ENCODE data around the gene MYO5C.

Gene MYO5C

DNA sequence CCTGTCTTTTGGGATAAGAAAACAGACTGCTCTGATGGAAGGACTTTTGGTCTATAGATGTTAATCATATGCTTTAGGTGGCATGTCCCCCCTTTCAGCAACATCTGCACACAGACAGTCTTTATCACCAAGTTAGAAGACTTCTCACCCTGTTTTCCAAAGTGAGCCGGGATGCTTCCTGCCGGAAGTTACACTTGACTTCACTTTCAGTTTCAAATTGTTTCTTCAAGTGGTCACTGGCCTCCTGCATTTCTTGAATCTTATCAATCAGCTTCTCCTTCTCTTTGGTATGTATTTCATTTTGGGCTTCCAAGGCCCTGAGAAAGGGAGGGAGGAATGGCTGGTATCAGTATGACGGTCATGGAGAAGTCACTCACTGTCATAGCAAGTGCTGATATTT, 77.2 kb downstream of the MYO5C start:
- Mint-ChIP-seq H3K27me3 (no peaks in the 10 kb centered on the region), H3K27ac (peak overlapping the region in 1 of 2 donors; percentile 52), H3K4me1 (ENCODE audit: low read depth in 2 of 2) (peaks cover 14 to 25% of the 10 kb centered on the region in 2 donors), H3K9me3 (no peaks in the 10 kb centered on the region), H3K36me3 (ENCODE audit: insufficient read depth) (no peaks in the 10 kb centered on the region), H3K4me3 (no peak overlapping the region)
- ATAC-seq (replicated peaks): no peak
- no peak for DNase-seq

GRCh38 chr15:52217186-52217585, 78.4 kb downstream of the MYO5C start:
- ATAC-seq (replicated peaks) (no peak), DNase-seq (no peak)
- Mint-ChIP-seq H3K27ac (no peak overlapping the region), H3K9me3 (no peaks in the 10 kb centered on the region), H3K36me3 (ENCODE audit: insufficient read depth) (no peaks in the 10 kb centered on the region), H3K4me1 (ENCODE audit: low read depth in 2 of 2) (peaks cover 10 to 19% of the 10 kb centered on the region in 2 donors), H3K4me3 (no peak overlapping the region), H3K27me3 (no peaks in the 10 kb centered on the region)

DNA sequence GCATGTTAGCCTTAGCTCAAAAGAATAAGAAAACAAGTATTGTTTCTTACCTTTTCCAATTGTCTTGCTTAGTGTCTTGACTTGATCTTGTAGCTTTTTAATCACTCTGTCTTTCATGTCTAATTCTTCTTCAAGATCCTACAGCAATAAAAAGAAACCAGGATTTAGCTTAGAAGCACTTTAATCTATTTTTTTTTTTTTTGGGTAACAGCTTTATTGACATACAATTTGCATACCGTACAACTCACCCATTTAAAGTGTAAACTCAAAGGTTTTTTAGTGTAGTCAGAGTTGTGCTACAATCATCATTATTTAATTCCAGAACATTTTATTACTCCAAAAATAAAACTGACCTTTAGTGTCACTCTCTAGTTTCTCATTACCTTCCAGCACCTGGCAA, 81.1 kb downstream of the MYO5C start:
- H3K4me3 Mint-ChIP-seq: no peak overlapping the region
- H3K27me3 Mint-ChIP-seq: no peaks in the 10 kb centered on the region
- no peak for DNase-seq
- H3K4me1 Mint-ChIP-seq (ENCODE audit: low read depth in 2 of 2): peaks cover 3 to 5% of the 10 kb centered on the region in 2 donors
- ATAC-seq (replicated peaks): no peak
- no peaks in the 10 kb centered on the region for H3K36me3 Mint-ChIP-seq (ENCODE audit: insufficient read depth)
- no peaks in the 10 kb centered on the region for H3K9me3 Mint-ChIP-seq
- H3K27ac Mint-ChIP-seq: no peak overlapping the region

GRCh38 chr15:52213206-52213605, 82.4 kb downstream of the MYO5C start:
- H3K4me1 Mint-ChIP-seq (ENCODE audit: low read depth in 2 of 2): peaks cover 2 to 3% of the 10 kb centered on the region in 2 donors
- DNase-seq: no peak
- no peak overlapping the region for H3K4me3 Mint-ChIP-seq
- no peaks in the 10 kb centered on the region for H3K9me3 Mint-ChIP-seq
- peak overlapping the region in 1 of 2 donors; percentile 63 for H3K27ac Mint-ChIP-seq
- H3K27me3 Mint-ChIP-seq: no peaks in the 10 kb centered on the region
- ATAC-seq (replicated peaks): no peak
- no peaks in the 10 kb centered on the region for H3K36me3 Mint-ChIP-seq (ENCODE audit: insufficient read depth)

- DNase-seq (peak; percentile 73 to 82 (median 73)), ATAC-seq (replicated peaks) (peak; percentile 100)
- no peak overlapping the region for H3K27ac Mint-ChIP-seq
- H3K36me3 Mint-ChIP-seq (ENCODE audit: insufficient read depth): no peaks in the 10 kb centered on the region
- no peaks in the 10 kb centered on the region for H3K9me3 Mint-ChIP-seq
- peaks cover 0 to 1% of the 10 kb centered on the region in 2 donors for H3K4me1 Mint-ChIP-seq (ENCODE audit: low read depth in 2 of 2)
- no peak overlapping the region for H3K4me3 Mint-ChIP-seq
- no peaks in the 10 kb centered on the region for H3K27me3 Mint-ChIP-seq
Measured at GRCh38 chr15:52208306-52208946, 87.2 kb downstream of the MYO5C start.

DNA sequence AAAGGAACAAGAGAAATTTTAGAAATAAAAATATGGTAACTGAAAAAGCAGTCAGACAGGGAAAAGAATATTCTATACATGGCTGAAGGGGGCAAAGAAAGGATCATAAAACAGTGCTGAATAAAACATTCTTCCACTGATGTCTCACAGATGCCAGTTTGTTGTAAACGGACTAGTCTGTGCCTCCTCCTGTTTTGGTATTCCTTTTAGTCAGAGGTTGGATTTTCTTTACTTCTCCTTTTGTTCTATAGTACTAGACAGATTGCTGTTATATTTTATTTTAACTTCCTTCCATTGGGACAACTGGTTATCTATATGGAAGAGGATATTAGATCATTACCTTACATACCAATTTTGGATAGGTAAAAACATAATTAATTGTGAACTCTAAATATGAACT, 88.4 kb downstream of the MYO5C start:
- Mint-ChIP-seq H3K36me3 (ENCODE audit: insufficient read depth) (no peaks in the 10 kb centered on the region), H3K4me1 (ENCODE audit: low read depth in 2 of 2) (peaks cover 0 to 1% of the 10 kb centered on the region in 2 donors), H3K27me3 (no peaks in the 10 kb centered on the region), H3K27ac (peak overlapping the region in 1 of 2 donors; percentile 53), H3K9me3 (no peaks in the 10 kb centered on the region), H3K4me3 (no peak overlapping the region)
- ATAC-seq (replicated peaks) (no peak), DNase-seq (no peak)

DNA sequence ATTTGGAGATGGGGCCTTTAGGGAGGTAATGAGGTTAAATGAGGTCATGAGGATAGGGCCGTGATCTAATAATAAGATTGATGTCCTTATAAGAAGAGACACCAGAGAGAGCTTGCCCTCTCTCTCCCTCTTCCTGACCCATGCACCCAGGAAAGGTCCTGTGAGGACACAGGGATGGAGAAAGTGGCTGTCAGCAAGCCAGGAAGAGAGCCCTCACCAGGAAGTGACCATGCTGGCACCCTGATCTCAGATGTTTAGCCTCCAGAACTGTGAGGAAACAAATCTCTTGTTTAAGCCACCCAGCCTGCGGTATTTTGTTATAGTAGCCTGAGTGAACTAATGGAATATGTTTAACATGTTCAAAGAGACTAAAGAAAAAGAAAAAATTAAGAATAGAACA, 89.2 kb downstream of the MYO5C start:
- ATAC-seq (replicated peaks) (no peak), DNase-seq (no peak)
- Mint-ChIP-seq H3K4me3 (no peak overlapping the region), H3K27ac (peak overlapping the region in 1 of 2 donors; percentile 53), H3K27me3 (no peaks in the 10 kb centered on the region), H3K9me3 (no peaks in the 10 kb centered on the region), H3K36me3 (ENCODE audit: insufficient read depth) (no peaks in the 10 kb centered on the region), H3K4me1 (ENCODE audit: low read depth in 2 of 2) (peaks cover 0 to 1% of the 10 kb centered on the region in 2 donors)

DNA sequence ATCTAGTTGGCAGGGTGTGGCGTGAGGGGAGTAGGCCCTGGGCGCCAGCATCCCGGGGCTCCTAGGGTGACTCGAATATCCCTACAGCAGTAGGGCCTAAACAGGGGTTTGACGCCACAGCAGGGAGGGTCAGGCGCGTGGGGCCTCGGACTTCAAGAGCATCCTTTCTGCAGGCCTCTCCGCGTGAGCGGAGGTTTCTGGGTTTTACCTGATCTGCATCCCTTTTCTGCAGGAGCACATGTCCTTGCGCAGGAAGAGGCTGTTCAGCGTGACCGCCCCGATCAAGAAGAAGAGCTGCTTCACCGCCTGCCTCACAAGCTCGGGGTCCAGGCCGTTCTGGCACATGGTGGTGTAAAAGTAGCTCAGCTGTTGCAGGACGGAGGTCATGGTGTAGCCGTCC, 90.9 kb downstream of the MYO5C start:
- Mint-ChIP-seq H3K4me3 (no peak overlapping the region), H3K36me3 (ENCODE audit: insufficient read depth) (no peaks in the 10 kb centered on the region), H3K27ac (no peak overlapping the region), H3K9me3 (no peaks in the 10 kb centered on the region), H3K27me3 (no peaks in the 10 kb centered on the region), H3K4me1 (ENCODE audit: low read depth in 2 of 2) (peaks cover 0 to 1% of the 10 kb centered on the region in 2 donors)
- no peak for ATAC-seq (replicated peaks)
- DNase-seq: no peak

- ATAC-seq (replicated peaks): no peak
- H3K4me1 Mint-ChIP-seq (ENCODE audit: low read depth in 2 of 2): no peaks in the 10 kb centered on the region
- DNase-seq: no peak
- no peak overlapping the region for H3K4me3 Mint-ChIP-seq
- no peaks in the 10 kb centered on the region for H3K9me3 Mint-ChIP-seq
- H3K27me3 Mint-ChIP-seq: no peaks in the 10 kb centered on the region
- H3K36me3 Mint-ChIP-seq (ENCODE audit: insufficient read depth): no peaks in the 10 kb centered on the region
- no peak overlapping the region for H3K27ac Mint-ChIP-seq
Measured at GRCh38 chr15:52200831-52201365, 94.7 kb downstream of the MYO5C start.

GRCh38 chr15:52199271-52199670, 96.3 kb downstream of the MYO5C start:
- H3K27ac Mint-ChIP-seq: no peak overlapping the region
- H3K4me1 Mint-ChIP-seq (ENCODE audit: low read depth in 2 of 2): no peaks in the 10 kb centered on the region
- no peak for DNase-seq
- H3K27me3 Mint-ChIP-seq: no peaks in the 10 kb centered on the region
- no peaks in the 10 kb centered on the region for H3K36me3 Mint-ChIP-seq (ENCODE audit: insufficient read depth)
- ATAC-seq (replicated peaks): no peak
- H3K9me3 Mint-ChIP-seq: no peaks in the 10 kb centered on the region
- no peak overlapping the region for H3K4me3 Mint-ChIP-seq

DNA sequence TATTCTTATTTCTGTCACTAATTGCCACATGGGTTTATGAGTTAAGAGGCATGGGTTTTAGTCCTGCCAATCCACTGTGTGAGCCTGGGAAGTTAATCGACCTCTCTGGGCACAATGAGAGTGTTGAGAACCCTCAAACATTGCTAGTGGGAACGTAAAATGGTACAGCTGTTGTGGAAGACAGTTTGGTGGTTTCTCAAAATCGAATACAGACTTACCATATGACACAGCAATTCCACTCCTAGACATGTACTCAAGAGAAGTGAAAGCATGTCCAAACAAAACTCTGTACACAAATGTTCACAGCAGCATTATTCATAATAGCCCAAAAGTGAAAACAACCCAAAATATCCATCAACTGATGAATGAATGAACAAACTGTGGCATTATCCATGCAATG, 98.7 kb downstream of the MYO5C start:
- no peaks in the 10 kb centered on the region for H3K9me3 Mint-ChIP-seq
- H3K4me3 Mint-ChIP-seq: no peak overlapping the region
- no peak overlapping the region for H3K27ac Mint-ChIP-seq
- no peaks in the 10 kb centered on the region for H3K27me3 Mint-ChIP-seq
- no peaks in the 10 kb centered on the region for H3K4me1 Mint-ChIP-seq (ENCODE audit: low read depth in 2 of 2)
- ATAC-seq (replicated peaks): no peak
- DNase-seq: no peak
- no peaks in the 10 kb centered on the region for H3K36me3 Mint-ChIP-seq (ENCODE audit: insufficient read depth)

GRCh38 chr15:52193791-52194190, 101.8 kb downstream of the MYO5C start:
- Mint-ChIP-seq H3K27me3 (no peaks in the 10 kb centered on the region), H3K36me3 (ENCODE audit: insufficient read depth) (no peaks in the 10 kb centered on the region), H3K27ac (no peak overlapping the region), H3K4me1 (ENCODE audit: low read depth in 2 of 2) (no peaks in the 10 kb centered on the region), H3K9me3 (no peaks in the 10 kb centered on the region), H3K4me3 (no peak overlapping the region)
- ATAC-seq (replicated peaks) (no peak), DNase-seq (no peak)

DNA sequence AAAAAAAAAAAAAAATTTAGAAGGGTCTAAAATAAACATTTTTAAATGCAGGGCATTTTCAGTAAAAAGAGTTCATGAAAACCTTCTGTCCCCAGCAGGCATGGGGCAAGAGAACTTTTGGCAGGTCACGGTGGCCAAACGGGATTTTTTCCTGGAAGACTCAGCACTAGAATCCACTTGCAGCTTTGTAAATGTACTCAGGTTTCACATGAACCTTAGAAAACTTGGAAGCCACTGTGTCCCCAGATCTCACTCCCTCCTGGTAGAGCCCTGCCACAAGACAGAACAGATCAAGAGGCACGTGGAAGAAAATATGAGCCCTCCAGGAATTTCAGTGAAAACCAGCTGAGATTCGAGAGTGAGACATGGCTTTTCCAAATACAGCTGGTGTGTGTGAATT, 102.3 kb downstream of the MYO5C start:
- Mint-ChIP-seq H3K9me3 (no peaks in the 10 kb centered on the region), H3K27me3 (no peaks in the 10 kb centered on the region), H3K4me3 (no peak overlapping the region), H3K36me3 (ENCODE audit: insufficient read depth) (no peaks in the 10 kb centered on the region), H3K27ac (no peak overlapping the region), H3K4me1 (ENCODE audit: low read depth in 2 of 2) (no peaks in the 10 kb centered on the region)
- ATAC-seq (replicated peaks) (no peak), DNase-seq (no peak)

DNA sequence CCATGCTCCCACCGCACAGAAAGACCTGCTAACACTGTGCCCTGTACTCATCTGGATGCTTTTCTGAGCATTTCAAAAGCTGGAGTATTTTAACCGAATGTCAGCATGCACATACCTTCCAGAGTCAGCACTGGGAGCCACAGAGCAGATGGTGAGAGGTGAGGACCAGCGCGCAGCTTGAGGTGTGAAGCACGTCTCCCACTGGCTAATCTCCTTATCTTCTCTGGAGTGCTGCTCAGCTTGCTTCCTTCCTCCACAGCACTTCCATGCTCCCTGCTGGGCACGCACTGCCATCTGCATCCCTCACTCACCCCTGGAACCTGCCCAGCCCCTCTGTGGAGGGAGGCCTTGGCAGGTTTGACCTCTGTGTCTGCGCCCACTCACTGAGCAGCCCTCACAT, 104.4 kb downstream of the MYO5C start, which contains the start of gene GNB5:
TSS of gene GNB5 (minus strand) at position 186 of the 400 bp plus-strand sequence. CDS start 6,716 bp downstream, outside the sequence.
- no peaks in the 10 kb centered on the region for H3K4me1 Mint-ChIP-seq (ENCODE audit: low read depth in 2 of 2)
- no peaks in the 10 kb centered on the region for H3K9me3 Mint-ChIP-seq
- DNase-seq (no peak), ATAC-seq (replicated peaks) (no peak)
- no peaks in the 10 kb centered on the region for H3K27me3 Mint-ChIP-seq
- H3K27ac Mint-ChIP-seq: peak within 1 kb of the TSS in 1 of 2 donors; percentile 54
- H3K4me3 Mint-ChIP-seq: no peak within 1 kb of the TSS
- peaks cover 1% of the 10 kb centered on the region for H3K36me3 Mint-ChIP-seq (ENCODE audit: insufficient read depth)

All from effector memory CD8-positive, alpha-beta T cell (primary cell).